ENCODE data around the gene SF3B3. TPM values are rescaled to one million over a fixed set of nuclear protein-coding genes. Genes with fewer than 3 reads are reported as not detected.

Gene SF3B3
- total and polyA plus RNA-seq, 2 donors (not counting 1 experiment from before 2014, with no cell fraction given): 67.1 to 266 TPM

DNA sequence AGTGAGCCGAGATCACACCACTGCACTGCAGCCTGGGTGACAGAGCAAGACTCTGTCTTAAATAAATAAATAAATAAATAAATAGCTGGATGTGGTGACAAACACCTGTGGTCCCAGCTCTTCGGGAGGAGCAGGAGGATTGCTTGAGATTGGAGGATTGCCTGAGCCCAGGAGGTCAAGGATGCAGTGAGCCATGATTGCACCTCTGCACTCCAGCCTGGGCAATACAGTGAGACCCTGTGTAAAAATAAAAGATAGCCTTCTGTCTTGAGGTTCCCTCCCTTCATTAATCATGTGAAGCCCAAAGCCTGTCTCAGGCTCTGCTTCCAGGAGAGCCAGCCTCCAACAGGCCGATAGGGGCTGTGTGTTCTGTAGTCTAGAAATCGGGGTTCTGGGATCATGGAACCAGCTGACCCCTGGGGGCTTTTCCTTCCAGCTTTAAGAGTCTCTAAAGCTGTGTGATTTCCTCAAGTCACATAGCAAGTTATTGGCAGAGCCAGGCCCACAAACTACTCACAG, 88.2 kb downstream of the SF3B3 start:
- Histone ChIP-seq H3K9ac (ENCODE audit: low read length) (no peak overlapping the region), H3K9me3 (ENCODE audit: control extremely low read depth in 1 of 3, control insufficient read depth in 2 of 3, insufficient read depth in 1 of 3, low read length in 2 of 3) (no peaks in the 10 kb centered on the region), H3K79me2 (ENCODE audit: control insufficient read depth, insufficient read depth, low read length) (no peaks in the 10 kb centered on the region), H3K4me2 (replicated peaks; ENCODE audit: low read depth, low read length, poor library complexity, severe bottlenecking) (no peak overlapping the region), H3K4me3 (ENCODE audit: control extremely low read depth in 1 of 5, extremely low read depth in 1 of 5, insufficient read depth in 1 of 5, low read depth in 2 of 5, low read length in 4 of 5) (no peak overlapping the region), H3K27ac (ENCODE audit: low read length in 2 of 2) (no peak overlapping the region), H3K27me3 (replicated peaks in 1 of 4; ENCODE audit: control extremely low read depth in 1 of 4, control insufficient read depth in 3 of 4, insufficient read depth in 4 of 4, low read length in 3 of 4) (no peaks in the 10 kb centered on the region), H4K20me1 (ENCODE audit: control insufficient read depth, insufficient read depth, low read length, poor library complexity, severe bottlenecking) (no peaks in the 10 kb centered on the region), H2AFZ (ENCODE audit: insufficient read depth, low read depth, low read length, poor library complexity, severe bottlenecking) (no peak overlapping the region), H3K4me1 (ENCODE audit: control insufficient read depth in 2 of 2, insufficient read depth in 2 of 2, low read length in 2 of 2) (no peaks in the 10 kb centered on the region), H3K36me3 (replicated peaks in 1 of 2; ENCODE audit: control extremely low read depth in 1 of 2, control insufficient read depth in 1 of 2, extremely low read depth in 1 of 2, insufficient read depth in 2 of 2, low read length in 1 of 2) (no peaks in the 10 kb centered on the region)
- ATAC-seq (ENCODE audit: low read depth): no peak
- Mint-ChIP-seq H3K4me1 (no peaks in the 10 kb centered on the region), H3K27me3 (peaks cover 6% of the 10 kb centered on the region), H3K27ac (no peak overlapping the region), H3K4me3 (no peak overlapping the region), H3K9me3 (ENCODE audit: insufficient read depth) (no peaks in the 10 kb centered on the region)
- no peak for DNase-seq
- 90% methylated on average over 3 of the region's 4 CpGs for whole genome bisulfite sequencing (ENCODE audit: insufficient coverage)
- intact Hi-C loops (cut with micrococcal nuclease): no loop called here
- POLR2A ChIA-PET: no interaction called here
- no peak for TF ChIP-seq CTCF (IDR thresholded peaks at IDR 0.05)
- no peak for TF ChIP-seq EZH2 (IDR thresholded peaks at IDR 0.05; ENCODE audit: borderline replicate concordance, insufficient read depth, low read depth, low read length, poor library complexity, severe bottlenecking)
- CTCF ChIA-PET: no interaction called here

DNA sequence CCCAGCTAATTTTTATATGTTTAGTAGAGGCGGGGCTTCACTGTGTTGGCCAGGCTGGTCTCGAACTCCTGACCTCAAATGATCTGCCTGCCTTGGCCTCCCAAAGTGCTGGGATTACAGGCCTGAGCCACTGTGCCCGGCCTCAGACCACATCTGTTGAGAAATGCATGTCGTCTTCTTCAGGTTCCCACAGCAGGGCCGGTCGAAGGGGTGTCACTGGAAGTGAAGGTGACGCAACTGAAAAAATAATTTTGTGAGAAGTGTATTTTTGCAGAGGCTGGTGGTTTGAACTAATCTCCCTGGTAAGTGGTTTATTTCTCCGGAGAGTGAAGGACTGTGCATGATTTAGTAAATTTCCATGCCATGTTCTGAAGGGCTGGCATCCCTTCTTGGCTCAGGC, 89.3 kb downstream of the SF3B3 start:
- Histone ChIP-seq H3K4me2 (replicated peaks; ENCODE audit: low read depth, low read length, poor library complexity, severe bottlenecking) (no peak overlapping the region), H2AFZ (ENCODE audit: insufficient read depth, low read depth, low read length, poor library complexity, severe bottlenecking) (no peak overlapping the region), H3K36me3 (replicated peaks in 1 of 2; ENCODE audit: control extremely low read depth in 1 of 2, control insufficient read depth in 1 of 2, extremely low read depth in 1 of 2, insufficient read depth in 2 of 2, low read length in 1 of 2) (no peaks in the 10 kb centered on the region), H3K79me2 (ENCODE audit: control insufficient read depth, insufficient read depth, low read length) (no peaks in the 10 kb centered on the region), H3K4me3 (ENCODE audit: control extremely low read depth in 1 of 5, extremely low read depth in 1 of 5, insufficient read depth in 1 of 5, low read depth in 2 of 5, low read length in 4 of 5) (no peak overlapping the region), H3K9me3 (ENCODE audit: control extremely low read depth in 1 of 3, control insufficient read depth in 2 of 3, insufficient read depth in 1 of 3, low read length in 2 of 3) (no peaks in the 10 kb centered on the region), H3K27me3 (replicated peaks in 1 of 4; ENCODE audit: control extremely low read depth in 1 of 4, control insufficient read depth in 3 of 4, insufficient read depth in 4 of 4, low read length in 3 of 4) (no peaks in the 10 kb centered on the region), H3K4me1 (ENCODE audit: control insufficient read depth in 2 of 2, insufficient read depth in 2 of 2, low read length in 2 of 2) (no peaks in the 10 kb centered on the region), H3K27ac (ENCODE audit: low read length in 2 of 2) (no peak overlapping the region), H3K9ac (ENCODE audit: low read length) (no peak overlapping the region), H4K20me1 (ENCODE audit: control insufficient read depth, insufficient read depth, low read length, poor library complexity, severe bottlenecking) (no peaks in the 10 kb centered on the region)
- ChIA-PET CTCF (no interaction called here), POLR2A (no interaction called here)
- no peak for ATAC-seq (ENCODE audit: low read depth)
- WGBS (ENCODE audit: insufficient coverage): 90% methylated on average over 7 of the region's 8 CpGs
- Mint-ChIP-seq H3K9me3 (ENCODE audit: insufficient read depth) (no peaks in the 10 kb centered on the region), H3K27me3 (peaks cover 3% of the 10 kb centered on the region), H3K27ac (no peak overlapping the region), H3K4me3 (no peak overlapping the region), H3K4me1 (no peaks in the 10 kb centered on the region)
- DNase-seq: no peak
- TF ChIP-seq EZH2 (IDR thresholded peaks at IDR 0.05; ENCODE audit: borderline replicate concordance, insufficient read depth, low read depth, low read length, poor library complexity, severe bottlenecking): no peak
- no peak for TF ChIP-seq CTCF (IDR thresholded peaks at IDR 0.05)
- intact Hi-C loops (cut with micrococcal nuclease): no loop called here
